Peyer's patch (tissue), 4 donors: ENCODE measurements around the gene MINDY1. TPM values are rescaled to one million over a fixed set of nuclear protein-coding genes. Genes with fewer than 3 reads are reported as not detected.

ENCODE experiments used
- DNase-seq, 3 donors: peaks; one replicate each; pipeline ENCODE4 v3.0.0-alpha.2; 2017 to 2019
- H3K27ac ChIP-seq, 4 donors: fragments of 200-600 bp; sonication (generic); one replicate each; pipeline ENCODE4 v1.5.1; 2016 to 2019
- H3K27me3 ChIP-seq, 2 donors: fragments of 200-600 bp; sonication (generic); one replicate each; pipeline ENCODE4 v1.5.1; 2019
- H3K36me3 ChIP-seq, 3 donors: fragments of 200-600 bp; sonication (generic); one replicate each; pipeline ENCODE4 v1.5.1; 2016 to 2019
- H3K4me1 ChIP-seq, 4 donors: fragments of 200-600 bp; sonication (generic); one replicate each; pipeline ENCODE4 v1.5.1; 2016 to 2019
- H3K4me3 ChIP-seq, 4 donors: fragments of 200-600 bp; sonication (generic); 1 replicate in 3 of 4; 2 replicates in 1 of 4; pipeline ENCODE4 v1.5.1; 2016 to 2019; ENCODE audit warnings: mild to moderate bottlenecking in 1 of 4
- H3K9me3 ChIP-seq, 4 donors: fragments of 200-600 bp; sonication (generic); one replicate each; pipeline ENCODE4 v1.5.1; 2016 to 2019; ENCODE audit warnings: mild to moderate bottlenecking in 1 of 4
- CTCF ChIP-seq, 6 experiments: fragments of 450-650 bp in 4 of 6; fragments of 200-600 bp in 2 of 6; sonication (generic) in 1 of 6; IDR thresholded peaks; one replicate each; pipeline ENCODE4 v1.5.1; 2017 to 2019; ENCODE audit warnings: antibody characterized with exemption in 6 of 6, mild to moderate bottlenecking in 3 of 6, moderate library complexity in 1 of 6
- POLR2A ChIP-seq, 2 donors: fragments of 450-650 bp; IDR thresholded peaks; one replicate each; pipeline ENCODE4 v1.5.1; 2017; ENCODE audit warnings: antibody characterized with exemption in 2 of 2, mild to moderate bottlenecking in 2 of 2, moderate library complexity in 2 of 2
- small RNA-seq, 2 donors: library from RNA; depleted of rRNA; stranded (forward); fragments of <200 nt; gene quantifications; one replicate each; pipeline ENCODE3, GENCODE V24; 2016
- total RNA-seq, 4 donors: library from RNA; depleted of rRNA; stranded (reverse); fragments of >200 nt; gene quantifications; one replicate each; pipeline ENCODE4 v1.1.0, GENCODE V29; 2016

The MINDY1 gene
- total RNA-seq, 4 donors from 2014 or later = 37.1 to 76.4 (median 57.4) TPM

- Histone ChIP-seq H3K27me3 (no peaks in the 10 kb centered on the region), H3K36me3 (peaks cover 0 to 85% (median 0%) of the 10 kb centered on the region in 3 donors), H3K4me3 (no peak overlapping the region), H3K27ac (no peak overlapping the region), H3K4me1 (no peaks in the 10 kb centered on the region), H3K9me3 (no peaks in the 10 kb centered on the region)
- no peak for DNase-seq
- no peak for TF ChIP-seq CTCF (IDR thresholded peaks at IDR 0.05)
- no peak for TF ChIP-seq POLR2A (IDR thresholded peaks at IDR 0.05)
Measured at GRCh38 chr1:150954708-150955107, 52.0 kb downstream of the MINDY1 start.

Small RNA genes lying within 50 kb of the gene (small RNA-seq; reads per million reads assigned to genes)
- 0 reads per million in 2 donors for gene RNU6-884P

Other genes starting within 250 kb of the MINDY1 start
- 100 to 1,000 TPM in 3 of 4 donors, 10 to 100 TPM in 1; 97.4 to 146 (median 133) TPM for gene CTSS, start 241.1 kb downstream of the MINDY1 start, total RNA-seq
- gene CTSK, start 198.6 kb downstream of the MINDY1 start, total RNA-seq = 10 to 100 TPM; 13.7 to 50.7 (median 22.4) TPM
- 10 to 100 TPM; 37.7 to 62.7 (median 48.2) TPM for gene ARNT, start 130.3 kb downstream of the MINDY1 start, total RNA-seq
- not detected for gene CTXND2, start 119.8 kb downstream of the MINDY1 start, total RNA-seq
- 100 to 1,000 TPM in 1 of 4 donors, 10 to 100 TPM in 3; 28.2 to 106 (median 61.5) TPM for gene SETDB1, start 80.5 kb downstream of the MINDY1 start, total RNA-seq
- 100 to 1,000 TPM in 3 of 4 donors, 10 to 100 TPM in 1; 48.7 to 212 (median 156) TPM for gene CERS2, start 32.1 kb downstream of the MINDY1 start, total RNA-seq
- 1 to 10 TPM in 1 of 4 donors, under 1 TPM in 1, not detected in 2; 0.67 to 1.7 TPM for gene ANXA9, start 24.6 kb downstream of the MINDY1 start, total RNA-seq
- 10 to 100 TPM; 21.7 to 28.1 (median 25.1) TPM for gene PRUNE1, start 1.5 kb upstream of the MINDY1 start, total RNA-seq
- gene BNIPL, start 29.7 kb upstream of the MINDY1 start, total RNA-seq = 1 to 10 TPM in 2 of 4 donors, under 1 TPM in 1, not detected in 1; 0.70 to 8.4 (median 3.6) TPM
- gene C1orf56, start 40.8 kb upstream of the MINDY1 start, total RNA-seq = 1 to 10 TPM in 3 of 4 donors, not detected in 1; 1.3 to 2.5 (median 1.4) TPM
- gene CDC42SE1, start 52.7 kb upstream of the MINDY1 start, total RNA-seq = 10 to 100 TPM; 48.6 to 87.5 (median 58.6) TPM
- gene MLLT11, start 53.5 kb upstream of the MINDY1 start, total RNA-seq = under 1 TPM in 2 of 4 donors, not detected in 2; 0.27 to 0.95 TPM
- 10 to 100 TPM in 3 of 4 donors, 1 to 10 TPM in 1; 7.9 to 32.2 (median 15.8) TPM for gene GABPB2, start 63.9 kb upstream of the MINDY1 start, total RNA-seq
- gene SEMA6C, start 139.7 kb upstream of the MINDY1 start, total RNA-seq = 10 to 100 TPM in 3 of 4 donors, 1 to 10 TPM in 1; 2.5 to 24.6 (median 16.6) TPM
- 1 to 10 TPM in 2 of 4 donors, not detected in 2; 4.0 to 6.6 TPM for gene TNFAIP8L2, start 149.7 kb upstream of the MINDY1 start, total RNA-seq
- gene LYSMD1, start 159.0 kb upstream of the MINDY1 start, total RNA-seq = 10 to 100 TPM in 2 of 4 donors, 1 to 10 TPM in 2; 6.0 to 11.7 (median 10.2) TPM
- 10 to 100 TPM; 16.1 to 48.9 (median 36.9) TPM for gene SCNM1, start 159.2 kb upstream of the MINDY1 start, total RNA-seq
- 10 to 100 TPM in 1 of 4 donors, not detected in 3; 10.7 TPM for gene TMOD4, start 169.1 kb upstream of the MINDY1 start, total RNA-seq
- 10 to 100 TPM; 21.5 to 26.9 (median 24.4) TPM for gene VPS72, start 183.3 kb upstream of the MINDY1 start, total RNA-seq
- gene PIP5K1A, start 191.7 kb upstream of the MINDY1 start, total RNA-seq = 100 to 1,000 TPM in 2 of 4 donors, 10 to 100 TPM in 2; 54.5 to 118 (median 97.6) TPM
- 100 to 1,000 TPM in 2 of 4 donors, 10 to 100 TPM in 2; 84.6 to 153 (median 103) TPM for gene PSMD4, start 247.8 kb upstream of the MINDY1 start, total RNA-seq